Medulla oblongata (tissue), 1 donor: ENCODE results near the gene FLT4.
A peak's percentile ranks its signal among the peaks of the same experiment; 100 is the strongest.
"Not testable (repeated sequence)": the region's sequence is repeated elsewhere in the genome, so short reads cannot be mapped to it uniquely, and the experiment has no call there.

Source experiments
- DNase-seq: peaks from one replicate; pipeline ENCODE4 v3.0.0-alpha.2; 2015; ENCODE audit errors: extremely low spot score

Gene FLT4

DNA sequence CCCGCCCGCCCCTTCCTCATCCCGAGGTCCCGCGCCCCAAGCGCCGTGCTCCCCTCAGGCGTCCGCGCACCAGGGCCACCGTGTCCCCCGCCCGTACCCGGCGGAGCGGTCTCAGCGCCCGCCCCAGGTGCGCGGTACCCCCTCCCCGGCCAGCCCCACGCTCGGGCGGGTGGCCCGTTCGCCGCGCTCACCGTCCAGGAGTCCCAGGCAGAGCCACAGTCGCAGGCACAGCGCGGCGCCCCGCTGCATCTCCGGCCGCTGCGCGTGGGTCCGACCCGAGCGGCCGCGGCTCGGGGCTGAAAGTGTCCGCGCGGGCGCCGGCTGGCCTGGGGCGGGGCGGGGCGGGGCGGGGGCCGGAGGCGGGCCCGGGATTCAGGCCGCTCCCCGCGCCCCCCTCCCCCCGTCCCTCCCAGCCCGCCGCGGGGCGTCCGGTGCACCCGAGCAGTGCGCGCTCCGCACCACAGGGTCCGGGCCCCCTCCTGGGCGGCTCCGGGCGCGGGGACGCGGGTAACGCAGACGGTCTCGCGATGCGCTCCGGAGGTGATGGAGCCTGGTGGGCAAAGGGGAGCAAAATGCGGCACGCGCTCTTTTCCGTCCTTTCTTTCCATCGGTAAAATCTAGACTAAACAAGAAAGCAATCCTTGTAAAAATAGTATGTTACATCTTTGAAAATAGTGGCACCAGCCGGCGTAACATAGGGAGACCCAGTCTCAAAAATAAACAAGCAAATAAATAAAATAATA is at the start of gene FLT4:
Gene FLT4 (minus strand): TSS at position 304 of the 743 bp plus-strand sequence. CDS start 55 bp downstream, at position 249.
- DNase-seq = no peak

DNA sequence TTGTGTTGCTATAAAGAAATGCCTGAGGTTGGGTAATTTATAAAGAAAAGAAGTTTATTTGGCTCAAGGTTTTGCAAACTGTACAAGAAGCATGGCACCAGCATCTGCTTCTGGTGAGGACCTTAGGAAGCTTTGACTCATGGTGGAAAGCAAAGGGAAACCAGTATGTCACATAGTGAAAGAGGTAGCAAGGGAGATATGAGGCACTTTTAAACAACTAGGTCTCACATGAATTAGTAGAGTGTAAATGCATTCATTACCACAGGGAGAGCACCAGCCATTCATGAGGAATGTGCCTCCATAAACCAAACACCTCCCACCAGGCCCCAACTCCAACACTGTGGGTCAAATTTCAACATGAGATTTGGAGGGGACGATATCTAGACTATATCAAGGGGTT is 49.6 kb upstream of the FLT4 start:
- DNase-seq = no peak

DNA sequence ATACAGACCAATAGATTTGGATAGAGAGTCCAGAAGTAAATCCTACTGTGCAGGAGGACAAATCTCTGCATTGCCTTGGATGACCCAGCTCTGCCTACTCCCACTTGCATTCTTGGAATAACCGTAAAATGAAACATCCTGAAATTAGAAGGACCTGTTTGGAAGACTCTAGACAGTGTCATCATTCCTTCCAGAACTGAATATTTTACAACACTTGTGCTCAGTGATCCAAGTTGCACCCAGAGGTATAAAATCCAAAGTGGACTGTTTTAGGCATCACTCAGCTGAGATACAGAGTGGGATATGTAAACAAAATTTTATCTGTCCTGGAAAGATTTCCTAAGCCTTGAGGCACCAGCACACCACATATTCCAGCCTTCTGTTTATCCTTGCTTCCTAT is 46.7 kb upstream of the FLT4 start:
- DNase-seq = no peak

DNA sequence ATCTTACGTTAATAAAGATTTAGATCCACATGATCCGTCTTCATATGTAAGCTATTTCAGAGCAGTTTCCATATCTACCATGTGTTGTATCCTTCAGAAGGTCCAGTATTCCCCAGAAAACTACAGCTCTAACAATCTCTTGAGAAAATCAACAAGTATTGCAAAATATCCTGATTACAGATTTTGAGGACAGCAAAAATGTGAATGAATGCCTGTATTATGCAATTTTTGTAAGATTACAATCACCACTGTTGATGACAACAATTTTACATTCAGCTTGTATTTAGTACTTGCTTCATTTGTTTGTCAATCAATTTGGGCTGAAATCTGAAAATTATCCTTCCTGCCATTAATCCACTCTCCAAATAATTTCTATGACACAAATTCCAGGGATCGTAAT is 43.0 kb upstream of the FLT4 start:
- no peak for DNase-seq

DNA sequence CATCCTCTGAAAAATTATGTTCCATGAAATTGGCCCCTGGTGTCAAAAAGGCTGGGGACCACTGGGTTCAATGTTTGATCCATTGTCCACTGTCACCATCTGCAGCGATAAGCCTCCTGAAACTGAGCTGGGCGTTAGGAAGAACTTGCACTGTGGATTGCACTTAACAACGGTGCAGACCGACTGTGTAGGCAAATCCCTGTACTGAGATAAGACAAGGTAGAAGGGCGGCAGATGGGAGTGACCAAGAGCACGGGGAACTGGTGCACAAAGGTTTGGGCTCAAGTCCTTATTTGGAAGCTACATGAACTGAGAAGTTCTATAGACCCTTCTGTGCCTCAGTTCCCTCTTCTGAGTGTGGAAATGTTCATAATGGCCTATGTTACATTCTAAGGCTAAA is 41.6 kb upstream of the FLT4 start:
- DNase-seq = no peak

DNA sequence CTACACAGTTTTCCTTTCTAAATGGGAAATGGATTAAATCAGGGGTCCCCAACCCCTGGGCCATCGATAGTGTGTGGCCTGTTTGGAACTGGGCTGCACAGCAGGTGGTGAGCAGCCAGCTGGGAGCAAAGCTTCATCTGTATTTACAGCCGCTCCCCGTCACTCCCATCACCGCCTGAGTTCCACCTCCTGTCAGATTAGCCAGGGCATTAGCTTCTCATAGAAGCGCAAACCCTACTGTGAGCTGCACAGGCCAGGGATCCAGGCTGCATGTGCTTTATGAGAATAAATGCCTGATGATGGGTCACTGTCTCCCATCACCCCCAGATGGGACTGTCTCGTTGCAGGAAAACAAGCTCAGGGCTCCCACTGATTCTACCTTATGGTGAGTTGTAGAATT is 41.2 kb upstream of the FLT4 start:
- no peak for DNase-seq

DNA sequence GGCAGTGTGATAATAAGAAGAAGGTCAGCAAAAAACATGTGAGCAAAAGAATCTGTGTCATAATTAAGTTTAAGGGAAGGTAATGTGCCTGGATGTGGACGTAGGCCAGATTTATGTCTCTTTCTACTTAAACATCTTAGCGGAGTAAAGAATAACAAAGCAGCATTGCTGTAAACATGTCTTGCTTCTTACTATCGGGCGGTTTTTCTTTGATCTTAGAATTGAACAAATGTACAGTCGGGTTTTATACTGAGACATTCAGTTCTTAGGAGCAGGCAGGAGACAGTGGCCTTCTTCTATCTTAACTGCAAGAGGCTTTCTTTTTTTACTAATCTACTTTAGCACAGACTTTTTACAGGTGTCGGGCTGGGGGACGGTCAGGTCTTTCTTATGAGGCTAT is 40.4 kb upstream of the FLT4 start:
- no peak for DNase-seq

DNA sequence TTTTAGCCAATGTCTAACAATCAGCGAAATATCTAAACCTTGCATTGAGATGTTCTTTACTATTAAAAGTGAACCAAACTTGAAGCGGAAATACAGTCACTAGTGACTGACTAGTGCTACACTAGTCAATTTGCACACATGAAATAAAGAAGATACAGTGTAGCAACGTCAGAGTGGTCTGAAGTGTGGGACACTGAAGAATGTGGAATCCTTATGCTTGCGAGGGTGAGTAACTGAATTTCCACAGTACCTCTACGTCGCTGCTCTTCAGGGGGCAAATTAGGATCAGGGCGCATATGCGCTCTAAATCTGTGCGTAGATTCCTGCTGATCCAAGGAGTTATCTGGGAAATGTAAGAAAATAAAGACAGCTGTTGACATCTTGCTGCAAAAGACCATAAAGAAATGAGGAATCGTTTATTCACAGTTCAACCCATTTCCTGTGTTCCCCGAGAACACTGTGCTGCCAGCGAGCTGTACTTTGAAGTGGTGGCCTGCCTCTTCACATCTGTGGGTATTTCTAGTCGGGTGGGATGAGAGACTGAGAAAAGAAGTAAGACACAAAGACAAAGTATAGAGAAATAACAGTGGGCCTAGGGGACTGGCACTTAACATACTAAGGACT is 39.8 kb upstream of the FLT4 start:
- DNase-seq = no peak

DNA sequence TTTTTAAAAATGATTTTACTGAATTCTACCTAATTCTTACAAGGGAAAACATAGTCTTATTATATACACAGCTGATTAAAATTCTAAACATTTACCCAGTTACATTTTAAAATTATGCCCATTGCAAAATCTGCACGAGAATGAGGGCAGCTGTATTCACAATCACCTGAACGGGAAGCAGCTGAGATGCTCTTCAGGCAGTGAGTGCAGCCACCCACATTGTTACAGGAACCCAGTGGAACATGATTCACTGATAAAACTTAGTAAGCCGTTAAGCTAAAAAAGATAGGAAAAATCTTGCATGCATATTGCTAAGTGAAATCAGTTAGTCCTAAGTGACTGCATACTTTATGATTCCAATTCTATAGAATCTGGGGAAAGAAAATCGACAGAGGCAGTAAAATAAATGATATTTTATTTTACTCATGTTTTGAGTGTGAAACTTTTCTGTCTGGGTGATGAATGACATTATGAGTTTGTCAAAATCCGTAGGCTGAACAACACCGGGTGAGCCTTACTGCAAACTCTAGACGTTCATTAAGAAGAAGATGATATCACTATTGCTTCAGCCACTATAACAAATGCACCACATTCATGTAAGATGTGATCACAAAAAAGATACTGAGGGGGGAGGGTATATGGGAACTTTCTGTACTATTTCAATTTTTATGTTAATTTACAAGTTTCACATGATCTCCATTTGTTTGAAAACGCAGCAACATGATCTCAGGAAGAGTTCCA is 39.1 kb upstream of the FLT4 start:
- DNase-seq = no peak

DNA sequence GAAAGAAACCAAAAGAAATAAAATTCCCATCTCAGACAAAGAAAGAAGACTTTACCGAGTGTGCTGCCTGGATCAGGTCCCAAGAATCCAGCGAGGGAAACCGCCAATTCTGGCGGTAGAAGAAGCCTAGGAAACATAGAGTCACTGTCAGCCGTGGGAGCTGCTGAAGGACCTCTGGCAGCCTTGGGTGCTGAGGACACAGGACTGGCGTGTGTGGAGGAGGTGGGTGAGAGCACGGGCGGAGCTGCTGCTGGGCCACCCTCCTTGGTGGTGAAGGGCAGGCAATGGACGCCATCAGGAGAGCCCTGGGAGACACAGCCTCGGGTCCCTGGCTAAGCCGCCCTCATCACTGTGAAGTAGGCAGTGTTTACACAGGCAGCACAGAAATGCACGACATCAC is 37.4 kb upstream of the FLT4 start:
- not testable (repeated sequence) for DNase-seq

DNA sequence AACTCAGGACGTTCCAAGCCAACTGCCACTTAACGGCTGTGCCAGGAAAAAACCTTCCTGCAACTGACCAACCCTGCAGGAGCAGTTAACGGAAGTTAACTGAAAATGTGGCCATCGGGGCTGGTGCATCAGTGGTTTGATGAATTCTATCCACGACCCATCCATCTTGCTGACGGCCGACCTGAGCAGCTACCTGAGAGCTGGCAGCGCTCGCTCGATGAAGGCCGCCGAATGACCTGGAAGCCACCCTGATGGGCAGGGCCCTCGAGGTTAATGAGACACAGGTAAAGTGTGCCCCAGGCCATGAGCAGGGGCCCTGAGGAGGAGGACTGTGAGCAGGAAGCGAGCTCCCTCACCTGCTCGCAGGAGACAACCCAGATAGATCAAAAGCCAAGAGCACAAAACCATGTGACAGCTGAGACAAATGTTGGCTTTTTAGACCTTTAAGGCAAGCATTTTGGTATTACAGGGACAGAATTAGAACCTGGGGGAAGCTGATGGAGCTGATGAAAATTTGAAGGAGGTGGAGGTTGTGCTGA is 35.3 kb upstream of the FLT4 start:
- DNase-seq = no peak

DNA sequence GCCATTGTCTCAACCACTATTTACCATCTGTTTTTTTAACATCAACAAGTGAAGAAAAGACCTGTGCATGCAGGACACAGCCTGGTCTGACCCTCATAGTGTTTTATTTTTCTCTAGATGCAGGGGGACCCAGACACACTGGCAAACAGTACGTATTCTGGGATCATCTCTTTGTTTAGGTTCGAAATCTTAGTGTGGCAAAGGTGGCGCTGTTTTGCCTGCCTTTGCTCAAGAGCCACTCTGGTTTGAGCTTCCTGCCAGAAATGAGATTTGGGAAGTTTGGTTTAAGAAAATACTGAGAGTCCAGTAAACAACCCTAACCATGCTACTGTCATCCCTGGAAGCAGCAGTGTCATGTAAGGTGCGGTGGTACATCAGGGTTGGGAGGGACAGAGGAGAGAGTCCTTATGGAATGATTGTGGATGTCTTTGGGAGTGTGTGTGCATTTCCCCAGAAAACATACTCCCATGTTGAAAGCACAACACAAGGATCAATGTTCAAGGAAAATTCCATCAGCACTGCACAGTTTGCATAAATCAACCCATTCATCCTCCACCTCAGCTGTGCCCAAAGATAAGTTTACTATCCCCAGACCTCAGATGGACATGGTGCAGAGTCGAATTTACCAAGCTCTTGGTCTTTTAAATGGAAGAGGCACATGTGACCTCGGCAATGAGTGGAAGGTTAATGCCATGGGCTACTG is 34.0 kb upstream of the FLT4 start:
- DNase-seq = no peak

DNA sequence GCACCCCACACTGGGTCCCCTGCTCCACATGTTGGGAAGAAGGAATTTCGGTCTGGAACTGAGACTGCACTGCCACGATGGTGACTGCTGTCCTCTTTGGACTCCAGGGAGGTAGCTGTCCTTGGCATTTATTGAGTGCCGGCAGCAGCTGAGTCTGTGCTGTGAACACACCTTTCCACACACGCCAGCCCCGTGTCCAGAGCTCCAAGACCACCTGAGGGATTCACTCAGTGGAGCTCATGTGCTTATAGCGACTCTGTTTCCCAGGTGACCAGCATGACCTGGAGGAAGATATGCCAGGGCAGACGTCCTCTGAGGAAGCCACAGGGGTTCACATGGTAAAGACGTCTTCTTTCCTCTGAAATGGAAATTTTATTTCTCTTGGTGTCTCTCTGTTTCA is 33.2 kb upstream of the FLT4 start:
- no peak for DNase-seq

DNA sequence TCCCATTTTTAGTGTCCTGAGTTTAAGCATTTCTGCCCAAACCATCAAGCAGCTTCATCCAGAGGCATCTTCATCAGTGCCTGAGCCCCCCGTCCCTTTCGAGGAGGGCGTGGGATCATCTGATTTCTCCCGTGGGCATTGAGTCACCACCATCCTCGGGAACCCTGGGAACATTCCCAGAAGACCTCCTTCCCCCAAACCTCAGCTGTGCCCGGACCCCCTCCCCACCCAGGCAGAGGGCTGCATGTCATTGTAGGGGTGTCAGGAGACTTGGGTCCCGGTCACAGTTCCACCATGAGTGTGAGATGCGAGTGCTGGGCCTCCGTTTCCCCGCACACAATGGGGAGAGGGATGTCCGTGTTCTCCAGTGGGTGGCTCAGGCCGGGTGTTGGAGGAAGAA is 32.6 kb upstream of the FLT4 start:
- not testable (repeated sequence) for DNase-seq

DNA sequence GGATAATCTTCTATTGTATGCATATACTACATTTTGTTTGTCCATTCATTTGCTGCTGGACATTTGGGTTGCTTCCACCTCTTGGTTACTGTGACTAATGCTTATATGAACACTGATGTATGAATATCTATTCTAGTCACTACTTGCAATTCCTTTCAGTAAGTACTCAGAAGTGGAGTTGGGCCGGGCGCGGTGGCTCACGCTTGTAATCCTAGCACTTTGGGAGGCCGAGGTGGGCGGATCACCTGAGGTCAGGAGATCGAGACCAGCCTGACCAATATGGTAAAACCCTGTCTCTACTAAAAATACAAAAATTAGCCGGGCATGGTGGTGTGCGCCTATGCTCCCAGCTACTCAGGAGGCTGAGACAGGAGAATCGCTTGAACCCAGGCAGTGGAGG is 28.9 kb upstream of the FLT4 start:
- DNase-seq = not testable (repeated sequence)

DNA sequence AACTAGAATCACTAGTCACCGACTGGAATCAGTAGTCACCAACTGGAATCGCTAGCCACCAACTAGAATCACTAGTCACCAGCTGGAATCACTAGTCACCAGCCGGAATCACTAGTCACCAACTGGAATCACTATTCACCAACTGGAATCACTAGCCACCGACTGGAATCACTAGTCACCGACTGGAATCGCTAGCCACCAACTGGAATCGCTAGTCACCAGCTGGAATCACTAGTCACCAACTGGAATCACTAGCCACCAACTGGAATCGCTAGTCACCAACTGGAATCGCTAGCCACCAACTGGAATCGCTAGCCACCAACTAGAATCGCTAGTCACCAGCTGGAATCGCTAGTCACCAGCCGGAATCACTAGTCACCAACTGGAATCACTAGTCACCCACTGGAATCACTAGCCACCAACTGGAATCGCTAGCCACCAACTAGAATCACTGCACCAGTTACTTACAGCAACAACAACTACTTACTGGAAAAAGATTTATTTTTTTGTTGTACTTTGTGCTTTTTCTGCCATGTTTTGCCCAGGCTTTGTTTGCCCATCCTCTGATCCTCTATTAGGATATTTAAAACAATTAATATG is 25.7 kb upstream of the FLT4 start:
- DNase-seq = no peak

DNA sequence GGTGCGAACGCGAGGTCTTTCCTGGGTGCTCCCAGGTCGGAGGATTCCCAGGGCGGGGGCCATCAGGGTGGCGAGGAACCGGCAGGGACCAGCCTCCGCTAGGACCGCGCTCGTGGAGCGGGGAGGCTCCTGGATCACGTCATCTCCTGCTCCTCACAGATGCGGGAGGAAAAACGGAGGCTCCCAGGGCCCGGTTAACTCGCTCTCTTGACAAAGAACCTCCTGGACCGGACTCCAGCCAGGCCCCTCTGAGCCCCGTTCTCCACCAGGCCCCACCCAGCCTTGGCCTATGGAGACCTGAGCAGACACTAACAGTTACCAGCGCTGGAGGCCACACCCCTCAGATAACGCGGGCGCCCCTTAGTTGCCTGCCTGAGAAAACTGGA is 24.7 kb upstream of the FLT4 start:
- not testable (repeated sequence) for DNase-seq

DNA sequence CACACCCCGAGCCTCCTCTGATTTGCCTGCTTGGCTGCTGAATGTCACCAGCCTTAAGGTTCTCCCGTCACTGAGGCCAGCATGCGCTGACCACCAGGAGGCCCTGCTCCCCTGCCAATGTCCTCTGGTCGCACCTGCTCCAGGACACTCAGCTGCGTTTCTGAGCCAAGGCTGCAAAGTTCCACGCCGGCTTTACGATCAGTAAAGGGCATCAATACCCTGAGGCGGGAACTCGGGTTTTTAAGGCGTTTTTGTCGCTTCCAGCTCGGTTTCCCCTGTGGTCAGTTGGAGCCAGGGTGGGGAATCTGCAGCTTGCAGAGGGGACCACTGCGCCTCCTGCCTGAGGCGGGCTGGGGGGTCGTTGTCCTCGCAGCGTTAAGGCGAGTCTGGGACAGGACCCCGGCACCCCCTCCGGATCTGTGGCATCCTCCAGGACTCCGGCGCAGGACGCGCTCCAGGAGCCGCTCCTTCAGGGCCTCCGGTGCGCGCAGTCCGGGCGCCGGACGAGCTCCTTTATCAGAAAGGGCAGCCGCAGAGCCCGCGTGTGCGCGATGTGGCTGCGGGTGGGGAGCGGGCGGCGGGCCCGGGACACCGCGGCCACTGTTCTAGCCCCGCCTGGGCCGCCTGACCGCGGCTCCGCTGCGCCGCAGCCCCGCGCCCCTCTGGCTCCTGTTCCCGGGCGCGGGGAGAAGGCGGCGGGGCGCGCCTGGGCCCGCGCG is 24.1 kb upstream of the FLT4 start:
- DNase-seq = no peak

DNA sequence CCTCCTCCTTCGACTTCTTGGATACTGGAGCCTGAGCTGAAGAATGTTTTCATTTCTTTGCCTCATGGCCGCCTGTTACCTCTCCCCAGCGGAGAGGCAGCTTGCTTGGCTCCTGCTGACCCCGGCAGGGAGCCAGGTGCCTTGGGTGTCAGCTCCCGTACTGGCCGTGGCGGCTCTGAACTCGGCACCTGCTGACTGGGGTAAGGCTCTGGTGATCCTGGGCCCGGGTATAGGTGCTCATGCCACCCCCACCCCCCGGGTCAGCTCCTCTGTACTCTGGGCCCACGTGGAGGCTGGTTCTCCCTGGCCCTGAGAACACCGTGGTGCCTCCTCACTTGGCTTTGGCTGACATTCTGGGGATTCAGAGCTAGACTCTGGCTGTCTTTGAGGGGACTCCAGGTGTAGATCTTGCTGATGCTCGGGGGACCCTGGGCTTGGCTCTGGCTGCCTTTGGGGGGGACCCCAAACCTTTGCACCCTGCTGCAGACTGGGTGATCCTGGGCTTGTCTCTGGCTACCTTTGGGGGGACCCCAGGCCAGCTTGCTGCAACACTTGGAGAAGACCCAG is 22.6 kb upstream of the FLT4 start:
- not testable (repeated sequence) for DNase-seq

DNA sequence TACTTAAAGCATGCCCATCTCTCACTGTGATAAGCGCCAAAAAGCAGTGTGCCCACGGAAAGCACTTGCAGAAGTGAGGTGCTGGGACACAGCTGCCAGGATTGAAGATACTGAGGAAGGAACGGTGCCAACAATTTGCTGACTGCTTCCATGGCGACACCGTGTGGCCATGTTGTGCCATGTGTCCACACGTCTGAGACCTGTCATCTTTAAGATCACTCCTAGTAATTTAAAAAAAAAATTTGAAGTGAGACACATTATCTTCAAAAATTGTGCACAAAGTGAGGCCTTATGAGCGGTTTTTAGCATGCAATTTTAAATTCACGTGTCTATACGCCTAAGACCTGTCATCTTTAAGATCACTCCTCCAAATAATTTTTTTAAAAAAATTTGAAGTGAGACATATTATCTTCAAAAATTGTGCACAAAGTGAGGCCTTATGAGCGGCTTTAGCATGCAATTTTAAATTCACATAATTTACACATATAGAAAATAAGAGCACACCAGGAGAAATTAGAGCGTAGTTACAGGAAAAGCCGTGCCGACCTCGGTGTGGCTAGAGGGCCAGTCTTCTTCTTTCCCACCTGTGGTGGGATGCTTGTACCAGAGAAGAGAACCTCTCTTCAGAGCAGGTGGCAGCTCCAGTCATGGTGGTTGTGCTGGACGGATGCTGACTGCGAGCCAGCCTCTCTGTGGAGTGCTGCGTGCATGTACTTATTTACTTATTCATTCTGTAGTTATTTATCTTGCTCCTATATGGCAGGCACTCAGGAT is 21.4 kb upstream of the FLT4 start:
- peak; percentile 80 for DNase-seq
